ENCODE measurements around the gene GABRP. TPM values are rescaled to one million over a fixed set of nuclear protein-coding genes. Genes with fewer than 3 reads are reported as not detected.
"Not testable (repeated sequence)": the region's sequence is repeated elsewhere in the genome, so short reads cannot be mapped to it uniquely, and the experiment has no call there.

The GABRP gene
- total RNA-seq, 2 experiments from 2014 or later: not detected

GRCh38 chr5:170821257-170821800 is 37.8 kb downstream of the GABRP start:
- Mint-ChIP-seq H3K27me3 (peaks cover 3% of the 10 kb centered on the region), H3K27ac (no peak overlapping the region), H3K9me3 (no peaks in the 10 kb centered on the region), H3K4me3 (no peak overlapping the region), H3K36me3 (no peaks in the 10 kb centered on the region), H3K4me1 (ENCODE audit: low read depth) (no peaks in the 10 kb centered on the region)
- CTCF ChIA-PET: no interaction called here
- POLR2A ChIA-PET: no interaction called here
- no peak for DNase-seq
- intact Hi-C loops (cut with micrococcal nuclease): no loop called here

GRCh38 chr5:170826117-170826516 is 42.6 kb downstream of the GABRP start:
- Mint-ChIP-seq H3K36me3 (no peaks in the 10 kb centered on the region), H3K27me3 (peaks cover under 1% of the 10 kb centered on the region), H3K4me3 (no peak overlapping the region), H3K9me3 (no peaks in the 10 kb centered on the region), H3K27ac (no peak overlapping the region), H3K4me1 (ENCODE audit: low read depth) (no peaks in the 10 kb centered on the region)
- intact Hi-C loops (cut with micrococcal nuclease): no loop called here
- no peak for DNase-seq
- POLR2A ChIA-PET: no interaction called here
- CTCF ChIA-PET: no interaction called here

- POLR2A ChIA-PET: no interaction called here
Measured at GRCh38 chr5:170832241-170832640, 48.7 kb downstream of the GABRP start.

GRCh38 chr5:170833981-170834380 is 50.5 kb downstream of the GABRP start:
- intact Hi-C loops (cut with micrococcal nuclease); H3K9me3 Mint-ChIP-seq; CTCF ChIA-PET; H3K4me1 Mint-ChIP-seq (ENCODE audit: low read depth); H3K36me3 Mint-ChIP-seq; DNase-seq; H3K27me3 Mint-ChIP-seq; POLR2A ChIA-PET; H3K27ac Mint-ChIP-seq; H3K4me3 Mint-ChIP-seq: not testable (repeated sequence)

More at GRCh38 chr5:170832241-170832640, 48.7 kb downstream of the GABRP start:
- Mint-ChIP-seq H3K27me3 (no peaks in the 10 kb centered on the region), H3K27ac (no peak overlapping the region), H3K36me3 (no peaks in the 10 kb centered on the region), H3K4me1 (ENCODE audit: low read depth) (no peaks in the 10 kb centered on the region), H3K4me3 (no peak overlapping the region), H3K9me3 (no peaks in the 10 kb centered on the region)
- DNase-seq: no peak
- intact Hi-C loops (cut with micrococcal nuclease): no loop called here
- CTCF ChIA-PET: no interaction called here

- no peak for DNase-seq
- Mint-ChIP-seq H3K9me3 (no peaks in the 10 kb centered on the region), H3K27me3 (no peaks in the 10 kb centered on the region), H3K4me1 (ENCODE audit: low read depth) (no peaks in the 10 kb centered on the region), H3K27ac (no peak overlapping the region), H3K4me3 (no peak overlapping the region), H3K36me3 (no peaks in the 10 kb centered on the region)
- ChIA-PET POLR2A (no interaction called here), CTCF (no interaction called here)
- intact Hi-C loops (cut with micrococcal nuclease): no loop called here
Measured at GRCh38 chr5:170836226-170836625, 52.7 kb downstream of the GABRP start.

GRCh38 chr5:170843870-170844269 is 60.3 kb downstream of the GABRP start:
- Mint-ChIP-seq H3K9me3 (no peaks in the 10 kb centered on the region), H3K27me3 (no peaks in the 10 kb centered on the region), H3K4me1 (ENCODE audit: low read depth) (no peaks in the 10 kb centered on the region), H3K27ac (no peak overlapping the region), H3K4me3 (no peak overlapping the region), H3K36me3 (no peaks in the 10 kb centered on the region)
- ChIA-PET POLR2A (no interaction called here), CTCF (no interaction called here)
- no peak for DNase-seq
- intact Hi-C loops (cut with micrococcal nuclease): no loop called here

GRCh38 chr5:170844651-170845050 is 61.1 kb downstream of the GABRP start:
- DNase-seq: no peak
- Mint-ChIP-seq H3K27me3 (no peaks in the 10 kb centered on the region), H3K4me1 (ENCODE audit: low read depth) (no peaks in the 10 kb centered on the region), H3K4me3 (no peak overlapping the region), H3K36me3 (no peaks in the 10 kb centered on the region), H3K27ac (no peak overlapping the region), H3K9me3 (no peaks in the 10 kb centered on the region)
- ChIA-PET POLR2A (no interaction called here), CTCF (no interaction called here)
- intact Hi-C loops (cut with micrococcal nuclease): no loop called here

GRCh38 chr5:170846416-170846815 is 62.9 kb downstream of the GABRP start:
- Mint-ChIP-seq H3K27me3 (no peaks in the 10 kb centered on the region), H3K27ac (no peak overlapping the region), H3K36me3 (no peaks in the 10 kb centered on the region), H3K4me3 (no peak overlapping the region), H3K4me1 (ENCODE audit: low read depth) (no peaks in the 10 kb centered on the region), H3K9me3 (no peaks in the 10 kb centered on the region)
- intact Hi-C loops (cut with micrococcal nuclease): no loop called here
- no peak for DNase-seq
- ChIA-PET POLR2A (no interaction called here), CTCF (no interaction called here)

- Mint-ChIP-seq H3K4me1 (ENCODE audit: low read depth) (no peaks in the 10 kb centered on the region), H3K36me3 (no peaks in the 10 kb centered on the region), H3K4me3 (no peak overlapping the region), H3K27ac (no peak overlapping the region), H3K9me3 (no peaks in the 10 kb centered on the region), H3K27me3 (no peaks in the 10 kb centered on the region)
- POLR2A ChIA-PET: no interaction called here
- no peak for DNase-seq
- CTCF ChIA-PET: no interaction called here
- intact Hi-C loops (cut with micrococcal nuclease): no loop called here
Measured at GRCh38 chr5:170846846-170847245, 63.3 kb downstream of the GABRP start.

GRCh38 chr5:170848033-170848432 is 64.5 kb downstream of the GABRP start:
- CTCF ChIA-PET: no interaction called here
- Mint-ChIP-seq H3K36me3 (no peaks in the 10 kb centered on the region), H3K9me3 (no peaks in the 10 kb centered on the region), H3K27me3 (no peaks in the 10 kb centered on the region), H3K4me1 (ENCODE audit: low read depth) (no peaks in the 10 kb centered on the region), H3K27ac (no peak overlapping the region), H3K4me3 (no peak overlapping the region)
- DNase-seq: no peak
- POLR2A ChIA-PET: no interaction called here
- intact Hi-C loops (cut with micrococcal nuclease): no loop called here

GRCh38 chr5:170849374-170849773 is 65.8 kb downstream of the GABRP start:
- ChIA-PET POLR2A (no interaction called here), CTCF (no interaction called here)
- no peak for DNase-seq
- Mint-ChIP-seq H3K4me1 (ENCODE audit: low read depth) (no peaks in the 10 kb centered on the region), H3K27me3 (no peaks in the 10 kb centered on the region), H3K36me3 (no peaks in the 10 kb centered on the region), H3K4me3 (no peak overlapping the region), H3K9me3 (no peaks in the 10 kb centered on the region), H3K27ac (no peak overlapping the region)
- intact Hi-C loops (cut with micrococcal nuclease): no loop called here

- POLR2A ChIA-PET: no interaction called here
- H3K36me3 Mint-ChIP-seq: no peaks in the 10 kb centered on the region
- no peaks in the 10 kb centered on the region for H3K4me1 Mint-ChIP-seq (ENCODE audit: low read depth)
- no peak overlapping the region for H3K27ac Mint-ChIP-seq
- no peak for DNase-seq
- CTCF ChIA-PET: no interaction called here
- no peak overlapping the region for H3K4me3 Mint-ChIP-seq
- H3K27me3 Mint-ChIP-seq: no peaks in the 10 kb centered on the region
- intact Hi-C loops (cut with micrococcal nuclease): no loop called here
- H3K9me3 Mint-ChIP-seq: peaks cover 8% of the 10 kb centered on the region
Measured at GRCh38 chr5:170854566-170854965, 71.0 kb downstream of the GABRP start.

GRCh38 chr5:170857066-170857465 is 73.5 kb downstream of the GABRP start:
- peaks cover 20% of the 10 kb centered on the region for H3K9me3 Mint-ChIP-seq
- no peak overlapping the region for H3K27ac Mint-ChIP-seq
- ChIA-PET CTCF (no interaction called here), POLR2A (no interaction called here)
- peaks cover 12% of the 10 kb centered on the region for H3K36me3 Mint-ChIP-seq
- no peak overlapping the region for H3K4me3 Mint-ChIP-seq
- H3K27me3 Mint-ChIP-seq: peaks cover 12% of the 10 kb centered on the region
- peaks cover 5% of the 10 kb centered on the region for H3K4me1 Mint-ChIP-seq (ENCODE audit: low read depth)
- intact Hi-C loops (cut with micrococcal nuclease): no loop called here
- no peak for DNase-seq

- Mint-ChIP-seq H3K36me3 (peaks cover 15% of the 10 kb centered on the region), H3K27me3 (peaks cover 31% of the 10 kb centered on the region), H3K4me1 (ENCODE audit: low read depth) (peaks cover 5% of the 10 kb centered on the region), H3K9me3 (peaks cover 25% of the 10 kb centered on the region), H3K4me3 (no peak overlapping the region), H3K27ac (no peak overlapping the region)
- ChIA-PET POLR2A (no interaction called here), CTCF (no interaction called here)
- no peak for DNase-seq
- intact Hi-C loops (cut with micrococcal nuclease): no loop called here
Measured at GRCh38 chr5:170860415-170860814, 76.9 kb downstream of the GABRP start.
